H4 (cell line): Measurements from ENCODE around the gene BTBD6. TPM values are rescaled to one million over a fixed set of nuclear protein-coding genes. Genes with fewer than 3 reads are reported as not detected.

Experiments used
- DNase-seq: peaks from one replicate; pipeline ENCODE4 v3.0.0-alpha.2; 2015; ENCODE audit warnings: low spot score
- total RNA-seq: library from RNA; depleted of rRNA; stranded (reverse); fragments of >200 nt; shearing (Covaris generic); gene quantifications from 2 replicates; pipeline ENCODE4 v1.2.3, GENCODE V29; 2014

The BTBD6 gene
- total RNA-seq, 1 experiment from 2014 or later = 16.8 TPM

DNA sequence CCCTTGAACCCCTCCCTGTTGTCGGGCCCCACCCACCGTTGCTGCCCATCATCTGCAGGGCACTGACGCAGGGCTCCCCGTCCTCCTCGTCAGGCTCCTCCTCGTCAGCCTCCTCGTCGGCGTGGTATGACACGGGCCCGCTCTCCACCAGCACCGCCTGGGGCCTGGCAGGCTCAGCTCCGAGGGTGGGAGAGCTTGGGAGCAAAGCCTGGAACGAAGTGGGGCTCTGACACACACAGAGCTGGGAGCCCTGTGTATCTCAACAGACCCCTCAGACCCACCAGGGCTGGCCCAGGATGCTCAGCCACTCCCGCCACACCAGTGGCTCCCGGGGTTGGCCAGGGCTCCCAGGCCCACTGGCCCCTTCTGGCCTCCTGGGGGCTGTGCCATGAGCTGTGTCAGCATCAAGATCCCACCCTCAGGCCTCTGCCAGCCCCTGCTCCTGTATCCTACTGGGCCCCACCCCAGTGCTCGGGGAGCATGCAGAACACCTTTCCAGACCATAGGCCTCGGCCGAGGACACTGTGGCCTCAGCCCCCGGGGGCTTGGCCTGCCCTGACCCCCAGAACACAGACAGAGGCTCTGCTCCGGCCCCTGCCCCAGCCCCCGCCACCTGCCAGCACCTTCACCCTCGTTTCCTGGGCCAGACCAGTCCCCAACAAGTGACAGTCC, 37.1 kb upstream of the BTBD6 start:
- DNase-seq = no peak

DNA sequence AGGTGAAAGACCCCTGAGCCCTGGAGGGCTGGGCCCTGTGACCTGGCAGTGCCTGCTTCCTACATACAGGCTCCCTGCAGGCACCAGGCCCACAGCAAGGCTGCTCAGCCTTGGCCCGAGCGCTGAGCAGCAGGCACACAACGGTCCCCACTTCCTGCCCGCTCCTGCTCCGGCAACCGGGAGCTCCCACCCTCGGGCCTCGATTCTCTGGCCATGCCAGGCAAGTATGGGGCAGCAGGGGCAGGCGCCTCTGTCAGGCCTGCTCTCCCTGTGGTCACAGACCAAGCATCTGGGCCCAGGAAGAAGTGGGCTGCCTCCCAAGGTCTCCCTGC, 36.6 kb upstream of the BTBD6 start:
- no peak for DNase-seq

DNA sequence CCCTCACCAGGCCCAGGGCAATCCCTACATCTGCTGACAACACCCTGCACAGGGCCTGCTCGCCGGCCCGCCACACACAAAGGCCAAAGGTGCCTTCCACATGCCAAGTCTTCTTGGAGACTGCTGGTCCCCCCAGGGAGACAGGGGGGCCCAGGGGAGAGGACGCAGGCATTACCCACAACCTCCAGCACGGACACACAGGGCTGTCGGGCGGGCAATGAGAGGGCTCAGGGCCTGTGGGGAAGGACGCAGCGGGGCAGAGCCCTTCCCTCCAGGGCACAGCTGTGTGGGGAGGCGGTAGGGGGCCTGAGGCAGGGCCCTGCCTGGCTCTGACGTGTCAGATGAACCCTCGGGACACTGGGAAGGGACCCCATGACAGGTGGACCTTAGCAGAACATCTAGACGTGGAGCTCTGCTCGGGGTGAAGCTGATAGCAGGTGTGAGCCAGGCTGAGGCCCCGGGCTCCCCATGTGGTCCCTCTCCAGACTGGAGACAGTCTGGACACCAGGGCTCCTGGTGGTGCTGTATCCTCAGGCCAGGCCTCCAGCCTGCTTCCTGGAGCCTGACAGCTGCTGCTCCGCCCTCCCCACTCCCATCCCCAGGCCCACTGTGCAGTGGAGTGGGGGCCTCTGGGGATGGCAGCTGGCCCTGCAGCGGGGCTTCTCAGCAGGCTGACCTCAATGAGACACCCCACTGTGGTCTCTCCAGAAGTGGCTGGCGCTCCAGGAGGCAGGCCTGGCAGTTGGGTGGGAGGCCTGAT, 35.6 kb upstream of the BTBD6 start:
- DNase-seq = no peak

DNA sequence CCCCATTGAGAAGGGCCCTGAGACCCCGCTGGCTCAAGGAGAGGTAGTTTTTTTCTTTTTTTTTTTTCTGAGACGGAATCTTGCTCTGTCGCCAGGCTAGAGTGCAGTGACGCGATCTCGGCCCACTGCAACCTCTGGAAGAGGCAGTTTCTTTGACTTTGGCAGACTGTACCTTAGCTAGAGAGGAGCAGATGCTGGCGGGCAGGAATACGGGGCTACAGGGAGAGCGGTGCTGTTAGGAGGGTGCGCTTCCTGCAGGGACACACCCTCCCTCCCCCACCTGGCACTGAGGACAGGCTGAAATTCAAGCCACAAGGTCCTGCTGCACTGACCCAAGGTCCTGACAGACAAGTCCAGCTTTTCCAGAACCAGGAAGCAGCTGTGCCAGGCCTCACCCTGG, 35.0 kb upstream of the BTBD6 start:
- no peak for DNase-seq

DNA sequence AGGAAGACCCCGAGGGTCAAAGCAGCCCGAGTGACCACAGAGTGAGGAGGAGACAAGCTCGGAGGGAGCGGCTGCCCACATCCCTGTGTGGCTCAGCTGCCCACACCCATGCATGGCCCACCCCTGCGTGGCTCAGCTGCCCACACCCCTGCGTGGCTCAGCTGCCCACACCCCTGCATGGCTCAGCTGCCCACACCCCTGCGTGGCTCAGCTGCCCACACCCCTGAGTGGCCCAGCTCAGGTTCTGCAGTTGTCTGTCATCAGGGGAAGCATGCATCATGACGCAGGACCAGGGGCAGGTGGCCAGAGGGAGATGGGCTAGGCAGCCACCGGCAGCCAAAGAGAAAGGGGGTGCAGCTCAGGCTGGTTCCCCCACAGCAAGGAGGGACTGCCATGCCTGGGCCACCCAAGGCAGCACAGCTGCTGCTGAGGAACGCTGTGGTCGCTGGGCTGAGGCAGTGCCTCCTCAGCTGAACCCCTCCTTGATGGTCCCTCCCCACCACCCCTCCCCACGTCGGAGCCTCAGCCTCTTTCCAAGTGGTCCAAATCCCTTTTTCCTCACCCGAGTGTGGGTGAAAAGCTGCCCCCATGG, 33.9 kb upstream of the BTBD6 start:
- no peak for DNase-seq

DNA sequence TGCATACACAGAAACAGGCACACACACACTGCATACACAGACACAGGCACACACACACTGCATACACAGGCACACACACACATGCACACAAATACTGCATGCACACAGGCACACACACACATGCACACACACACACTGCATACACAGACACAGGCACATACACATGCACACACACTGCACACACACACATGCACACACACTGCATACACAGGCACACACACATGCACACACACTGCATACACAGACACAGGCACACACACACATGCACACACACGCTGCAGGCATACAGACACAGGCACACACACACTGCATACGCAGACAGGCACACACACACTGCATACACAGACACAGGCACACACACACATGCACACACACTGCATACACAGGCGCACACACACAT, 32.7 kb upstream of the BTBD6 start:
- no peak for DNase-seq

DNA sequence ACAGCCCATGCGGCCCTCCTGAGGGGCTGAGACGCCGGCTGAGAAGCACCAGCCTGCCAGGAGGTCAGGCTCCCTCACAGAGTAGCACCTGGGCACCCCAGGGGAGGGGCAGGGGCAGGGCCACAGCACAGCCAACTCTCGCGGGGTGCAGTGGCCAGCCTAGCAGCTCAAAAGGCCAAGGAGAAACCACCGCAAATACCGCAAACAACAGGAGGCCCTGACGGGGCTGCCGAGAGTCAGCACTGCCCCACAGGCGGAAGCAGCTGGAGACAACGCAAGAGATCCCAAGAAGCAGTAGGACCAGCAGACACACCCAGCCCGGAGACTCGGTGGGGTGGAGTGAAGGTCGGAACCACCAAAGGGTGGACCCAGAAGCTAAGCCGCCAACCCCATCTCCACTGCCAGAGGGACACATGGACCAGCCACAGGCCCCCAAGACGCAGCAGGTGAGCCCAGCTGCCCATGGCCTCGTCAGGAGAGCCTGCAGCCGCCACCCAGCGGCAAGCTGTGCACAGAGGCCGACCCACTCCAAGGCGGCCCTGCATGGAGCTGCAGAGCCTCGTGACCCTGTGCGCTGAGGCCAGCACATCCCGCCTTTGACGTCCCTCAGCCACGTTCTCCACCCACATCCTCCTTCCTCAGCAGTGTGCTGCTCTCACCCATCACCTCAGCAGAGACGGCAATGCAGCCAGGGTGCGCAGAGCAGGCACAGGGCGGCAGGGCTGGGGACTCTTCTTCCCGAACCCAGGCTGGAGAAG, 31.7 kb upstream of the BTBD6 start:
- DNase-seq = no peak

DNA sequence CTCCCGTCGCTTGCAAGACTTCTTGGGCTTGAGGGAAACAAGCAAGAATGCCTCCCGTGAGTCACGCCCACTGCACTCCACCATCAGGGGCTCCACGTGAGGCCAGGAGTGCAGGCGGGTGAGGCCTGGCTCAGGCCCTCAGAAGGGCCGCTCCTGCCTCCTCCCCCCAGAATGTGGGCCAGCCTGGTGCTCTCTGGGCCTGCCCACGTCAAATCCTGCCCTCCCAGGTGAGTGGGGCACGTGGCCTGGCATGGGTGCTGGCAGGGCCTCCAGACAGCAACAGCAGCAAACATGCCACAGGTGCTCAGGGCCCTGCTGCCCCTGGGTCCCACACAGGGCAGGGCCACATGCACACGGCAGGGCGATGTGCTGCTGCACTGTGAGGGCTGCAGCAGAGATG, 30.6 kb upstream of the BTBD6 start:
- DNase-seq = no peak

DNA sequence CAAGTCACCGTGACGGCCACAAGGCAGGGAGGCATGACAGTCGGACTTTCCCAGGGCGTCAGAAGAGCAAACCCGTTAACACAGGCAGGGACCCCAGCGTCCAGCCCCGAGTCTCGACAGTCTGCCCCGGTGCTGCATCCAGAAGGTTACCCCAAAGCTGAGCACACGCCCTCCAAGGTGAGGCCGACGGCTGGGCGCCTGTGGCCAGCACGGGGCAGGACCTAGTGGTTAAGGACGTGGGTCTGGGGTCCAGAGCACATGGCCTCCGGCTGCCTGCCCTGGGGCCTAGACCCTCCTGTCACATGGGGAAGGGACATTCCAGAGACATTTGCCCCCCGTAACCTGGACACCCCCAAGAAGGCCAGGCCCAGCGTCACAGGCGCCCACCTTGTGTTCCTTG, 29.7 kb upstream of the BTBD6 start:
- DNase-seq = no peak

DNA sequence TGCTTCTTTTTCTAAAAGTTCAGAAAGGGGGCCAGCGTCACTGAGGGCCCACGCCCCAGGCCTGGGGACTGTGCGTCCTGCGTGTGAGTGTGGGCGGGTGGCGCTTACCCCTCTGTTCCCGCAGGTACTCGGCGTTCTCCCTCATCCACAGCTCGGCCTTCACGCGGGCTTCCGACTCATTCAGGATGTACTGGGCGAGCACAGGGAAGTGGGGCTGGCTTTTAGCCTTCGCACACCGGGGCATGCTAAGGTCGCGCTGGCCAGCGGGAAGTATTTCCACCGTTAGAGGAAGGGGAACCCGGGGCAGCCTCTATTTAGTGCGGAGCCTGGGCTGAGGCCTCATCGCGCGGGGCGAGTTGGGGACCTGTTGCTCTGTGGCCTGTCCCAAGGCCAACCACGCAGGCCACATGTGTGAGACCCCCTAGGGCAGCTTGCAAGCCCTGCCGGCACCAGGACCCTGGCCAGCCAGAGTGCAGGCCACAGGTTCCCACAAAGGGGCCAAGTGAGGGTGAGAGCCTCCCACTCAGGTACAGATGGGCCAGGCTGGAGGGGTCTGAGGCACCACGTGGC, 29.2 kb upstream of the BTBD6 start:
- no peak for DNase-seq

DNA sequence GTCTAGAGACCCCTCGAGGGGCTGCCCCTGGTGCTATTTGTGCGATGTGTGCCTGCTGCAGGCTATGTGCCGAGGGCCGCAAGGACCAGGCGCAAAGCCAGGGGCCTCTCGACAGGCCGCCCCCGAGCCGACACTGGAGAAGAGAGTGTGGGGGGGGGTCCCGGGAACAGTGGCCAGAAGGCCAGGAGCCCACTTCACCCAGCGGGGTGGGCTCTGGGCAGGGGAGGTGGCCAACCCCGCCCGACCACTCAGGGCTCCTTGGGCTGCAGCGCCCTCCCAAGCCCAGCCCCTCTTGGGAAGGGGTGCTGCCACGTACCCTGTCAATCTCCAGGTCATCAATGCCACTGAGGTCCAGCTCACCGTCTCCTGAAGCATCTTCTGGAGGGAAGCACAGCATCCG, 28.6 kb upstream of the BTBD6 start:
- no peak for DNase-seq

DNA sequence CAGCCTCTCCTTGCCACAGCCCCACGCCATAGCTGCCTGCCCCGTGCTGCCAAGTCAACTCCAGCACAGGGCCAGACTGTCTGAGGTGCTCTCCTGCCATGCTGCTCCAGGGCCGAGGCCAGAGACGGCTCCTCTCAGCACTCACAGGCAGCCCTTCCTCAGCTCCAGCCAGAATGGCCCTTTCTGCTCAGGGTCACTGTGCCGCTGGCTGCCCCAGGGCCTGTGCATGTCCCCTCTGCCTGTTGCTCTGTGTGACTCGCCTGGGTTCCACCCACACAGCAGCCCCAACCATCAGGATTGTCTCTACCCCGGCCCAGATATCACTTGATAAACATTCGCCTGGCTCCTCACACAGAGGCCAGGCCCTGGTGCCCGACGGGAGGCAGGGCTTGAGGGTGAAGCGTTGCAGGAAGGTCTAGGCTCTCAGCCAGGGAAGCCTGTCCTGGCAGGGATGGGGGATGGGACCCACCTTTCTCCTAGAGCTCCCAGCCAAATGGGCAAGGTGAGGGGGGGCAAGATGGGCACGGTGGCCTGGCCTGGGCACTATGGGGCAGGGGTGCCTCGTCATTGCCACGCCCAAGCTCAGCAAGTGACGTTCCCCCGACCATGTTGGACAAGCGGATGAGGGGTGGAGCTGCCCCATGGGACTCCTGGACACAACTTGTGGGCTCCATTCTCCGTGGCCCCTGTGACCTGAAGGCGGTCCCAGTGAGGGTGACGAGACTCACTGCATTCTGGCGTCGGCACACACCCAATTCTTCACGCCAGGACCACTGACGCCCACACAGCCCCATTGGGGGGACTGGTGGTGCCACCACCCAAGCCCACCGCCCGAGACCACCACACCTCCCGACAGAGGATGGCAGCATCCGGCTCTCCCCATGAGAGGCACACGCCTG, 27.4 kb upstream of the BTBD6 start:
- DNase-seq = no peak

DNA sequence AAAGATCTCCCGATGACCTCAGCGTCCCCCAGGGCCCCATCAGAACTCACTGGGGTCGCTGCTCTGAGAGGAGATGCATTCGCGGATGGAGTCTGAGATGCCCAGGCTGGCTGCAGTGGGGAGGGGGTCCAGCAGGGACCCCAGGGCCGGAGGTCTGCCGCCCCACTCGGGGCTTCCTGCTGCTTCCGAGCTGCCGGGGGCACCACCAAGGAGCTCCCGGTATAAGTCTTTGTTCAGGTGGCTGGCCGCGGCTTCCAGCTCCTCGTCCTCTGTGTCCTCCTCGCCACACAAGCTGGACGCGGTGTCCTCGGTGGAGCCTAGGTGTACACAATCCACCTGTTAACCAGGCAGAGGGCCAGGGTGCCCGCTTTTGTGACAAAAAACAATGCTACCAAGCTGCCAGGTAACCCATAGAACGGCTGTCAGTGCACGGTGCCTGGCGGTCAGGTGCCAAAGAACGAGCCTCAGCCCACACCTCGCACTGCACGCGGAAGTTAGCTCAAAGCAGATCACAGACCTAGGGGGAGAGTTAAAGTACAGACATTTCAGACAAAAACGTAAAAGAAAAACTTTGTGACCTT, 26.6 kb upstream of the BTBD6 start:
- no peak for DNase-seq

DNA sequence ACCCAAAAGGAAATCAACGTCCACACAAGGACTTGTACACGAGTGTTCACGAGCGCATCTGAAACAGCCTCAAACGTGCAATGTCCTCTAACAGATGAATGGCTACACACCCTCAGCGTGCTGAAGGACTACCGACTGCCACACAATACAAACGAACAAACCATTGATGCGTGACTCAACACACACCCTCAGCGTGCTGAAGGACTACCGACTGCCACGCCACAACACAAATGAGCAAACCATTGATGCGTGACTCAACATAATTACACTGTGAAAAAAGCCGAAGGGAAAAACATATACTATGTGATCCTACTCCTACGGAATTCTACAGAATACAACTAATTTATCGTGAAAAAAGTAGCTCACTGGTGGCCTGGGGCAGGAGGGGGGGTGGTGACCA, 25.1 kb upstream of the BTBD6 start:
- DNase-seq = no peak

DNA sequence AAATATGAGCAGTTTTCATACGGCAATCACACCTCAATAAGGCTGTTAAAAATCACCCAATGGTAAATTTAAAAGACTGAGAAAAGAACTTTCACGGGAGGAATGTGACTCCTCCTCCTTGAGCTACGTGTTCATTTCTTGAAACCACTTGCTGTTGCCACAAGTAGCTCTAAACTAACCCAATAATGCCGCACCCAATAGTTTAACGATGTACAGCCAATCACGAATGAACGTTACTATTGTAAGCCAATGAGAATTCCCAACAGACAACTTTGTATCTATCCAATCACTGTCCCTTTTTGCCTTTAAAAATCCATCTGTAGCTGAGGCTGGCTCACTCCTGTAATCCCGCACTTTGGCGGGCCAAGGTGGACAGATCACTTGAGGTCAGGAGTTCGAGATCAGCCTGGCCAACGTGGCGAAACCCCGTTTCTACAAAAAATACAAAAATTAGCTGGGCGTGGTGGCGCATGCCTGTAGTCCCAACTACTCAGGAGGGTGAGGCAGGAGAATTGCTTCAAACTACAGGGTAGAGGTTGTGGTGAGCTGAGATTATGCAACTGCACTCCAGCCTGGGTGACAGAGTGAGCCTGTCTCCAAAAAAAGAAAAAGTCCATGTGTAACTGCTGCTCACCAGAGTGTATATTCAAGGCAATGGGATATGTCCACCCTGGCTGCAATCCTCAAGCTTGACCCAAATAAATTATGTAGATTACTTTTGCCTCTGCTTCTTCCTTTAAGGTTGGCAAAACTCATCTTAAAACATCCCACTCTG, 24.4 kb upstream of the BTBD6 start:
- no peak for DNase-seq

DNA sequence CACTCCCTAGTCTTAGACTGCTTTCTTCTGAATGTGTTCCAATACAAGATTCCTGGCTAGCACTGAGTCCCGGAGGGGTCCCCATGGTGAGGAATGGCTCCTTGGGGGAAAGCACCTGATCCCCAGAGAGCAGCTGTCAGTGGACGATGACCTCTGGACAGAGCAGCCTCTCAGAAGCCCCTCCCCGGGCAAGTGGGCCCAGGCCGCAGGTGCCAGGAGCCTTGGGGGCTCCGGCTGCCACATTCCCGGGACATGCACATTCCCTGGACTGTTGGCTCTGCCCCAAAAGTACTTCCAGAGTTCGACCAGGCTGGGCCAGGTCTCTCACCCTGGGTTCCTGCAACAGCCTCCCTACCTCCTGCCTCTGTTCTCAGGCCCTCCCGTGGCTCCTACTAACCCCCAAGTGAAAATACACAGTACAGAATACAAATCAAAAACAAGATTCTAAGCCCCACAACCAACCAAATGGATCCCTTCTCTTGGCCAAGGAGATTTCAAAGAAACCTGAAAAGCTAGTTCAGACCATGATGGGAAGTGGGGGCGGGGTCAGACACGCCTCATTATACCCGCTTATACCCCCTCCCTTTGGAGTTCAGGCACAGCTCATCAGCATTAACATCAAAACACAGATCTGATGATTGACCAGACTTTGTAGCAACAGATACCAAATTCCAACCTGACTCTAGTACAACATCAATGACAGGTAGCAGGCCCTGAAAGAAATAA, 23.3 kb upstream of the BTBD6 start:
- DNase-seq = no peak

DNA sequence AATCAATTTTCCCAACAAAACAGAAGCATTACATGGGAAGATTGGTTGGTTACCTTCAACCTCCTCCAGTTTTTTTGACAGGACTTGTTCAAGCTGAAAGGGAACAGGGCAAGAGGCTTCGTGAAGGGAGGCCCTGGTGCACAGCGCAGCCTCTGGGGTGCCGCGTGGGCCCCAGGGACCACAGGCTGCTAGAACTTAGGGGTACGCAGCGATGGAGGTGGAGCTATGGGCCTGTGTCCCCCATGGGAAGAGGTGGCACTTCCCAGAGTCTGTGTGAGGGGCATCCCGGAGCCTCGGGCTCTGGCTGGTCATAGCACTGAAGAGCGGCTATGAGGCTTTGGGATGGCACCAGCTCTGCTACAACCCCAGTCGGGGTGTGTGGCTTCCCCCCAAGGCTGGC, 22.1 kb upstream of the BTBD6 start:
- no peak for DNase-seq

DNA sequence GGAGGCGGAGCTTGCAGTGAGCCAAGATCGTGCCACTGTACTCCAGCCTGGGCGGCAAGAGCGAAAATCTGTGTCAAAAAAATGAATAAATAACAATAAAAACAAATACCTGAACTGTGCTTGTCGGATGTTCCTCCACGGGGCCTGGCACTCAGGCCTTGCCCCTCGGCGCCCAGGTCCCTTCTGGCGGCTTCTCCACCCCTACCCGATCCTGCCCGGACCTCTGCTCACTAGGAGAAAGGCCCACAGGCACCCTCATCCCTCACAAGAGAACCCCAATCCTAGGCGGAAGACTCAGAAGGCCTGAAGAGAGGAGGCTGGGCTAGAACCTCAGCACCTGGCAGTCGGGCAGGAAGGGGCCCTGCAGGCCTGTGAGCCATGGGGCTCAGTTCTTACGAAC, 21.0 kb upstream of the BTBD6 start:
- no peak for DNase-seq

DNA sequence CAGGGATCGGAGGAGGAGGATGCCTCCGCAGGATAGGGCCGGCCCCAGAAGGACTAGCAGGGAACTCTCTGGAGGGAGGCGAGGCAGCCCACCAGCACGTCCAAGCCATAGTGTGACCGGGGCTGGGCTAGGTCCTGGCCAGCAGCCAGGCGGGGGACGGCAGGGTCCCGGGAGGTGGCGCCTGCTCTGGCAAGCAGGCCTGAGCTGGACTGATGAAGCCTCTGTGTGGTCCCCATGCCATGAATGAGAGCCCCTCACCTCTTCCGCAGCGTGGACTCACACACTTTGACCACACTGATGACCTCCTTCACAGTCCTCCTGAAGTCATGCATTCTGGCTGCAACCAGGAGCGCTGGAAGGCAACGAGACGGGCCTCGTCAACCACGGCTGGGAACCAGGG, 19.8 kb upstream of the BTBD6 start:
- no peak for DNase-seq
